T-helper 2 cell treated with Interferon-gamma antibody and Interleukin-4, amounts not matched to agents 5 μg/mL and 100 μg/mL, for 36 hours (primary cell): Measurements from ENCODE around the gene TFE3.

Experiments used
- DNase-seq: peaks from one replicate; pipeline ENCODE4 v3.0.0; 2021; ENCODE audit warnings: low spot score
- H3K27ac Mint-ChIP-seq: one replicate; pipeline ENCODE4 v1.8.0; 2021; ENCODE audit warnings: mild to moderate bottlenecking, mixed read lengths
- H3K27me3 Mint-ChIP-seq: one replicate; pipeline ENCODE4 v1.8.0; 2021; ENCODE audit warnings: low read depth, mixed read lengths
- H3K36me3 Mint-ChIP-seq: one replicate; pipeline ENCODE4 v1.8.0; 2021; ENCODE audit warnings: low read depth, mixed read lengths
- H3K4me1 Mint-ChIP-seq: one replicate; pipeline ENCODE4 v1.8.0; 2021; ENCODE audit warnings: low read depth, mixed read lengths
- H3K4me3 Mint-ChIP-seq: one replicate; pipeline ENCODE4 v1.8.0; 2022; ENCODE audit warnings: mild to moderate bottlenecking, moderate library complexity, mixed read lengths
- H3K9me3 Mint-ChIP-seq: one replicate; pipeline ENCODE4 v1.8.0; 2021; ENCODE audit warnings: mixed read lengths

Gene TFE3

GRCh38 chrX:49043220-49043986 lies at the start of gene TFE3:
Gene TFE3 (minus strand): TSS chrX:49043357. CDS start chrX:49043226, 131 bp downstream.
- H3K27me3 Mint-ChIP-seq = no peaks in the 10 kb centered on the region
- peak within 1 kb of the TSS; percentile 95 for H3K27ac Mint-ChIP-seq
- DNase-seq = peak; percentile 95
- peaks cover 12% of the 10 kb centered on the region for H3K36me3 Mint-ChIP-seq
- no peaks in the 10 kb centered on the region for H3K9me3 Mint-ChIP-seq
- peak within 1 kb of the TSS; percentile 94 for H3K4me3 Mint-ChIP-seq
- peaks cover 28% of the 10 kb centered on the region for H3K4me1 Mint-ChIP-seq

- no peaks in the 10 kb centered on the region for H3K36me3 Mint-ChIP-seq
- no peaks in the 10 kb centered on the region for H3K27me3 Mint-ChIP-seq
- H3K4me1 Mint-ChIP-seq = no peaks in the 10 kb centered on the region
- no peak overlapping the region for H3K4me3 Mint-ChIP-seq
- no peaks in the 10 kb centered on the region for H3K9me3 Mint-ChIP-seq
- no peak for DNase-seq
- no peak overlapping the region for H3K27ac Mint-ChIP-seq
These were observed 46.4 kb upstream of the TFE3 start for GRCh38 chrX:49089553-49089952.

GRCh38 chrX:49082271-49082871 lies 39.2 kb upstream of the TFE3 start:
- peaks cover 15% of the 10 kb centered on the region for H3K4me1 Mint-ChIP-seq
- peak overlapping the region; percentile 13 for H3K27ac Mint-ChIP-seq
- H3K27me3 Mint-ChIP-seq = no peaks in the 10 kb centered on the region
- H3K4me3 Mint-ChIP-seq = peak overlapping the region; percentile 5
- DNase-seq = no peak
- H3K9me3 Mint-ChIP-seq = no peaks in the 10 kb centered on the region
- peaks cover 6% of the 10 kb centered on the region for H3K36me3 Mint-ChIP-seq

- Mint-ChIP-seq H3K4me1 (peaks cover 15% of the 10 kb centered on the region), H3K27ac (peak within 1 kb of the TSS; percentile 99), H3K27me3 (no peaks in the 10 kb centered on the region), H3K36me3 (peaks cover 6% of the 10 kb centered on the region), H3K4me3 (peak within 1 kb of the TSS; percentile 95), H3K9me3 (no peaks in the 10 kb centered on the region)
- DNase-seq = peak; percentile 66
These were observed 36.6 kb upstream of the TFE3 start, which contains the start of gene WDR45 for GRCh38 chrX:49079489-49080428. Gene WDR45 (minus strand): TSS chrX:49079887. CDS start chrX:49078095, 1,792 bp downstream.

- no peak for DNase-seq
- no peaks in the 10 kb centered on the region for H3K27me3 Mint-ChIP-seq
- H3K27ac Mint-ChIP-seq = no peak overlapping the region
- peaks cover 18% of the 10 kb centered on the region for H3K36me3 Mint-ChIP-seq
- H3K4me1 Mint-ChIP-seq = peaks cover 23% of the 10 kb centered on the region
- no peak overlapping the region for H3K4me3 Mint-ChIP-seq
- no peaks in the 10 kb centered on the region for H3K9me3 Mint-ChIP-seq
These were observed 34.8 kb upstream of the TFE3 start for GRCh38 chrX:49077941-49078340.

- Mint-ChIP-seq H3K4me1 (peaks cover 24% of the 10 kb centered on the region), H3K27me3 (no peaks in the 10 kb centered on the region), H3K4me3 (no peak overlapping the region), H3K27ac (no peak overlapping the region), H3K36me3 (peaks cover 22% of the 10 kb centered on the region), H3K9me3 (no peaks in the 10 kb centered on the region)
- DNase-seq = no peak
These were observed 32.2 kb upstream of the TFE3 start for GRCh38 chrX:49075347-49075746.

GRCh38 chrX:49073601-49074575 lies 30.7 kb upstream of the TFE3 start, which contains the start of gene PRAF2:
Gene PRAF2 (minus strand): TSS chrX:49074002. CDS start chrX:49073987, 15 bp downstream.
- Mint-ChIP-seq H3K4me3 (peak within 1 kb of the TSS; percentile 83), H3K27me3 (no peaks in the 10 kb centered on the region), H3K9me3 (no peaks in the 10 kb centered on the region), H3K27ac (peak within 1 kb of the TSS; percentile 78), H3K4me1 (peaks cover 18% of the 10 kb centered on the region), H3K36me3 (peaks cover 21% of the 10 kb centered on the region)
- peak; percentile 86 for DNase-seq

- H3K9me3 Mint-ChIP-seq = no peaks in the 10 kb centered on the region
- no peaks in the 10 kb centered on the region for H3K27me3 Mint-ChIP-seq
- peaks cover 16% of the 10 kb centered on the region for H3K36me3 Mint-ChIP-seq
- H3K27ac Mint-ChIP-seq = peak overlapping the region; percentile 78
- H3K4me1 Mint-ChIP-seq = peaks cover 15% of the 10 kb centered on the region
- DNase-seq = no peak
- peak overlapping the region; percentile 83 for H3K4me3 Mint-ChIP-seq
These were observed 29.5 kb upstream of the TFE3 start for GRCh38 chrX:49072712-49073095.

GRCh38 chrX:49071877-49072711 lies 28.9 kb upstream of the TFE3 start:
- no peak for DNase-seq
- Mint-ChIP-seq H3K4me3 (peak overlapping the region; percentile 51), H3K27ac (no peak overlapping the region), H3K9me3 (no peaks in the 10 kb centered on the region), H3K36me3 (peaks cover 16% of the 10 kb centered on the region), H3K4me1 (peaks cover 15% of the 10 kb centered on the region), H3K27me3 (no peaks in the 10 kb centered on the region)

GRCh38 chrX:49070988-49071387 lies 27.8 kb upstream of the TFE3 start:
- Mint-ChIP-seq H3K9me3 (no peaks in the 10 kb centered on the region), H3K4me1 (peaks cover 15% of the 10 kb centered on the region), H3K4me3 (no peak overlapping the region), H3K27ac (no peak overlapping the region), H3K36me3 (peaks cover 16% of the 10 kb centered on the region), H3K27me3 (no peaks in the 10 kb centered on the region)
- DNase-seq = no peak

- H3K9me3 Mint-ChIP-seq = no peaks in the 10 kb centered on the region
- H3K36me3 Mint-ChIP-seq = peaks cover 10% of the 10 kb centered on the region
- no peak overlapping the region for H3K27ac Mint-ChIP-seq
- no peak for DNase-seq
- no peak overlapping the region for H3K4me3 Mint-ChIP-seq
- peaks cover 11% of the 10 kb centered on the region for H3K4me1 Mint-ChIP-seq
- H3K27me3 Mint-ChIP-seq = no peaks in the 10 kb centered on the region
These were observed 25.9 kb upstream of the TFE3 start for GRCh38 chrX:49069038-49069437.
